ENCODE data around the gene HNRNPH2. TPM values are rescaled to one million over a fixed set of nuclear protein-coding genes. Genes with fewer than 3 reads are reported as not detected.

Gene HNRNPH2
- polyA plus RNA-seq, 1 donor (not counting 4 experiments of a cell fraction or from before 2014, with no cell fraction given) = 73.2 TPM

- no peak within 1 kb of the TSS for H2AFZ ChIP-seq (ENCODE audit: control insufficient read depth, low read length)
- no peaks in the 10 kb centered on the region for H4K20me1 ChIP-seq (ENCODE audit: control insufficient read depth, extremely low read depth, insufficient read depth, low read length)
- peaks cover 1% of the 10 kb centered on the region for H3K79me2 ChIP-seq (ENCODE audit: control insufficient read depth, insufficient read depth, low read length)
- dilution Hi-C loops (cut with MboI; ENCODE audit: extremely low pct_ligation_motif_present, low sequenced_read_pairs) = no loop called here
- no peak within 1 kb of the TSS for H3K9ac ChIP-seq (ENCODE audit: control insufficient read depth, extremely low read depth, insufficient read depth, low read length)
- H3K27me3 ChIP-seq (ENCODE audit: control insufficient read depth, extremely low read depth, insufficient read depth, low read length) = no peaks in the 10 kb centered on the region
- no peaks in the 10 kb centered on the region for H3K4me1 ChIP-seq (ENCODE audit: control insufficient read depth, extremely low read depth, insufficient read depth, low read length)
- H3K9me3 ChIP-seq (ENCODE audit: control insufficient read depth, low read depth, low read length) = no peaks in the 10 kb centered on the region
- no peak for TF ChIP-seq CTCF (optimal IDR thresholded peaks at IDR 0.05 in 1 of 3, IDR thresholded peaks at IDR 0.05 in 1 of 3, conservative IDR thresholded peaks at IDR 0.05 in 1 of 3; ENCODE audit: extremely low read depth in 1 of 3, insufficient read depth in 2 of 3, low read length in 3 of 3)
- TF ChIP-seq EZH2 (IDR thresholded peaks at IDR 0.05; ENCODE audit: low read length) = no peak
- no peak within 1 kb of the TSS for H3K4me3 ChIP-seq (ENCODE audit: control insufficient read depth in 2 of 3, extremely low read depth in 1 of 3, insufficient read depth in 2 of 3, low read depth in 1 of 3, low read length in 3 of 3)
- H3K4me2 ChIP-seq (ENCODE audit: control insufficient read depth, extremely low read depth, insufficient read depth, low read depth, low read length) = no peak within 1 kb of the TSS
- no peak for DNase-seq (ENCODE audit: low read depth, low spot score)
- no peak for FAIRE-seq
- no peaks in the 10 kb centered on the region for H3K36me3 ChIP-seq (ENCODE audit: control insufficient read depth in 2 of 2, extremely low read depth in 1 of 2, insufficient read depth in 2 of 2, low read length in 2 of 2)
- H3K27ac ChIP-seq (ENCODE audit: control insufficient read depth, insufficient read depth, low read length) = no peak within 1 kb of the TSS
- H3K9me1 ChIP-seq (ENCODE audit: control insufficient read depth, extremely low read depth, insufficient read depth, low read length) = no peaks in the 10 kb centered on the region
Measured at GRCh38 chrX:101385795-101386541, 22.1 kb upstream of the HNRNPH2 start, which contains the start of gene BTK. BTK (minus strand) TSS chrX:101386191; CDS start chrX:101375284, 10,907 bp downstream.

DNA sequence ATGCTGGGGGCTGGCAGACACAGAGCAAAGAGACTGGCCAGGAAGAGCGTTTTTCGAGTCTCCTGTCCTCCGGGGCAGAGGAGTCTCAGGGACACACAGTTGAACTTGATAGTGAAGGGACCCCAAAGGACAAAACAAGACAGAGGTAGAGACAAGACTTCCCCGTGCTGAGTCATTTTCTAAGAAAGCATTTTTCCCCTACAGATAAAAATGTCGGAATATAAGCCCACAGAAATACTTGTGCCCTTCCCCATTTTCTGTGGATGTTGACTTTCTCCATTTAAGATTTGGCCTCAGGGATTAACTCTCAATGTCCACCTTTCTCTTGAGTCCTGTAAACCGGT, 21.5 kb upstream of the HNRNPH2 start:
- no peaks in the 10 kb centered on the region for H3K27me3 ChIP-seq (ENCODE audit: control insufficient read depth, extremely low read depth, insufficient read depth, low read length)
- peaks cover 0 to under 1% of the 10 kb centered on the region in 2 experiments for H3K36me3 ChIP-seq (ENCODE audit: control insufficient read depth in 2 of 2, extremely low read depth in 1 of 2, insufficient read depth in 2 of 2, low read length in 2 of 2)
- H3K4me3 ChIP-seq (ENCODE audit: control insufficient read depth in 2 of 3, extremely low read depth in 1 of 3, insufficient read depth in 2 of 3, low read depth in 1 of 3, low read length in 3 of 3) = no peak overlapping the region
- H3K9me1 ChIP-seq (ENCODE audit: control insufficient read depth, extremely low read depth, insufficient read depth, low read length) = no peaks in the 10 kb centered on the region
- H2AFZ ChIP-seq (ENCODE audit: control insufficient read depth, low read length) = no peak overlapping the region
- H3K79me2 ChIP-seq (ENCODE audit: control insufficient read depth, insufficient read depth, low read length) = peaks cover 7% of the 10 kb centered on the region
- no peaks in the 10 kb centered on the region for H3K9me3 ChIP-seq (ENCODE audit: control insufficient read depth, low read depth, low read length)
- H3K4me1 ChIP-seq (ENCODE audit: control insufficient read depth, extremely low read depth, insufficient read depth, low read length) = no peaks in the 10 kb centered on the region
- no peaks in the 10 kb centered on the region for H4K20me1 ChIP-seq (ENCODE audit: control insufficient read depth, extremely low read depth, insufficient read depth, low read length)
- no peak for DNase-seq (ENCODE audit: low read depth, low spot score)
- H3K9ac ChIP-seq (ENCODE audit: control insufficient read depth, extremely low read depth, insufficient read depth, low read length) = no peak overlapping the region
- FAIRE-seq = no peak
- no peak overlapping the region for H3K4me2 ChIP-seq (ENCODE audit: control insufficient read depth, extremely low read depth, insufficient read depth, low read depth, low read length)
- TF ChIP-seq EZH2 (IDR thresholded peaks at IDR 0.05; ENCODE audit: low read length) (no peak), CTCF (optimal IDR thresholded peaks at IDR 0.05 in 1 of 3, IDR thresholded peaks at IDR 0.05 in 1 of 3, conservative IDR thresholded peaks at IDR 0.05 in 1 of 3; ENCODE audit: extremely low read depth in 1 of 3, insufficient read depth in 2 of 3, low read length in 3 of 3) (no peak)
- H3K27ac ChIP-seq (ENCODE audit: control insufficient read depth, insufficient read depth, low read length) = no peak overlapping the region
- dilution Hi-C loops (cut with MboI; ENCODE audit: extremely low pct_ligation_motif_present, low sequenced_read_pairs) = no loop called here
